Upper lobe of left lung (tissue), 6 donors: ENCODE measurements around the gene JARID2. TPM values are rescaled to one million over a fixed set of nuclear protein-coding genes. Genes with fewer than 3 reads are reported as not detected.
"Not testable (repeated sequence)": the region's sequence is repeated elsewhere in the genome, so short reads cannot be mapped to it uniquely, and the experiment has no call there.

Experiments used
- ATAC-seq, 2 donors: fragments of 200-7000 bp; cut with Tn5 transposase; one replicate each; pipeline ENCODE4 v1.9.1; 2022; ENCODE audit warnings: mild to moderate bottlenecking in 2 of 2, moderate library complexity in 2 of 2; ENCODE audit not compliant: low FRiP score in 2 of 2
- DNase-seq, 2 donors: peaks; one replicate each; pipeline ENCODE4 v3.0.0-alpha.2; 2019 to 2020
- H3K27ac ChIP-seq, 4 donors: fragments of 200-600 bp; sonication (generic); one replicate each; pipeline ENCODE4 v1.5.1; 2016 to 2019
- H3K27me3 ChIP-seq, 4 donors: fragments of 200-600 bp; sonication (generic); one replicate each; pipeline ENCODE4 v1.5.1; 2017 to 2019
- H3K36me3 ChIP-seq, 4 donors: fragments of 200-600 bp; sonication (generic); one replicate each; pipeline ENCODE4 v1.5.1; 2016 to 2019
- H3K4me1 ChIP-seq, 4 donors: fragments of 200-600 bp; sonication (generic); one replicate each; pipeline ENCODE4 v1.5.1; 2018 to 2019
- H3K4me3 ChIP-seq, 4 donors: fragments of 200-600 bp; sonication (generic); one replicate each; pipeline ENCODE4 v1.5.1; 2017 to 2019; ENCODE audit warnings: mild to moderate bottlenecking in 2 of 4, moderate library complexity in 1 of 4
- H3K9me3 ChIP-seq, 4 donors: fragments of 200-600 bp; sonication (generic); one replicate each; pipeline ENCODE4 v1.5.1; 2018 to 2019
- CTCF ChIP-seq, 6 experiments: fragments of 450-650 bp in 4 of 6; fragments of 200-600 bp in 2 of 6; sonication (generic) in 2 of 6; IDR thresholded peaks; one replicate each; pipeline ENCODE4 v1.5.1; 2016 to 2019; ENCODE audit warnings: antibody characterized with exemption in 6 of 6
- EP300 ChIP-seq, 4 donors: sonication (generic); formaldehyde crosslinking; IDR thresholded peaks; one replicate each; pipeline ENCODE4 v1.5.1; 2017; ENCODE audit warnings: antibody characterized with exemption in 4 of 4, control low read depth in 2 of 4
- POLR2A ChIP-seq, 4 donors: fragments of 450-650 bp; IDR thresholded peaks; one replicate each; pipeline ENCODE4 v1.5.1; 2016 to 2017; ENCODE audit warnings: antibody characterized with exemption in 4 of 4, mild to moderate bottlenecking in 2 of 4
- POLR2AphosphoS5 ChIP-seq, 2 donors: sonication (generic); formaldehyde crosslinking; IDR thresholded peaks; one replicate each; pipeline ENCODE4 v1.5.1; 2017; ENCODE audit warnings: antibody characterized with exemption in 2 of 2
- WGBS, 2 donors: methylation state at CpG; one replicate each; pipeline ENCODE4 v1.1.5; 2017 to 2018; 5-methylcytosine and 5-hydroxymethylcytosine counted together
- total RNA-seq, 6 donors: library from RNA; depleted of rRNA in 4 of 6; stranded (reverse); fragments of >200 nt in 4 of 6; gene quantifications; one replicate each; pipeline versions ENCODE4 v1.1.0 to v1.2.1, GENCODE V29; 2016 to 2021
- donor health status: DM: no; HTN: no; CAD: no; lungs with moderate emphysema.
- donor health status: DM: no; HTN: yes; CAD: no; lungs with severe emphysema.

The JARID2 gene
- total RNA-seq, 6 donors from 2014 or later = 9.6 to 37.7 (median 16.4) TPM

- no peak for ATAC-seq
- H3K4me3 ChIP-seq = no peak overlapping the region
- peaks cover 13 to 25% (median 17%) of the 10 kb centered on the region in 4 donors for H3K4me1 ChIP-seq
- no peak for TF ChIP-seq POLR2A (IDR thresholded peaks at IDR 0.05)
- TF ChIP-seq POLR2AphosphoS5 (IDR thresholded peaks at IDR 0.05) = no peak
- no peak for TF ChIP-seq EP300 (IDR thresholded peaks at IDR 0.05)
- 72 to 86% methylated on average over 2 to 4 of the region's 4 CpGs for WGBS, 2 donors
- no peaks in the 10 kb centered on the region for H3K27me3 ChIP-seq
- no peaks in the 10 kb centered on the region for H3K9me3 ChIP-seq
- peaks cover 0 to 11% (median 4%) of the 10 kb centered on the region in 4 donors for H3K36me3 ChIP-seq
- H3K27ac ChIP-seq = no peak overlapping the region
- no peak for DNase-seq
These were observed 290.5 kb downstream of the JARID2 start for GRCh38 chr6:15536198-15536955.

- no peak for DNase-seq
- H3K4me3 ChIP-seq = no peak overlapping the region
- 98% methylated on average over 5 of the region's 5 CpGs for WGBS, 2 donors
These were observed 292.2 kb downstream of the JARID2 start for GRCh38 chr6:15538106-15538505.

GRCh38 chr6:15538766-15539495 lies 293.1 kb downstream of the JARID2 start:
- whole genome bisulfite sequencing, 2 donors = 71 to 73% methylated on average over 9 of the region's 9 CpGs
- Histone ChIP-seq H3K4me3 (no peak overlapping the region), H3K36me3 (no peaks in the 10 kb centered on the region), H3K4me1 (peaks cover 13 to 25% (median 17%) of the 10 kb centered on the region in 4 donors), H3K27ac (peak overlapping the region in 3 of 4 donors; percentile 11 to 56 (median 23)), H3K27me3 (no peaks in the 10 kb centered on the region), H3K9me3 (peaks cover 0 to 6% (median 1%) of the 10 kb centered on the region in 4 donors)
- ATAC-seq = no peak
- no peak for TF ChIP-seq CTCF (IDR thresholded peaks at IDR 0.05)
- TF ChIP-seq POLR2A (IDR thresholded peaks at IDR 0.05) = no peak
- no peak for TF ChIP-seq EP300 (IDR thresholded peaks at IDR 0.05)
- no peak for TF ChIP-seq POLR2AphosphoS5 (IDR thresholded peaks at IDR 0.05)
- DNase-seq = no peak

More at GRCh38 chr6:15538106-15538505, 292.2 kb downstream of the JARID2 start:
- peaks cover 13 to 25% (median 17%) of the 10 kb centered on the region in 4 donors for H3K4me1 ChIP-seq
- H3K27me3 ChIP-seq = no peaks in the 10 kb centered on the region
- no peaks in the 10 kb centered on the region for H3K9me3 ChIP-seq
- no peaks in the 10 kb centered on the region for H3K36me3 ChIP-seq
- TF ChIP-seq CTCF (IDR thresholded peaks at IDR 0.05) (no peak), EP300 (IDR thresholded peaks at IDR 0.05) (no peak), POLR2A (IDR thresholded peaks at IDR 0.05) (no peak), POLR2AphosphoS5 (IDR thresholded peaks at IDR 0.05) (no peak)
- no peak overlapping the region for H3K27ac ChIP-seq
- ATAC-seq = no peak

GRCh38 chr6:15539722-15540270 lies 293.9 kb downstream of the JARID2 start:
- ATAC-seq (peak; percentile 41 to 88), DNase-seq (no peak)
- 56 to 68% methylated on average over 7 of the region's 7 CpGs for WGBS, 2 donors
- Histone ChIP-seq H3K36me3 (no peaks in the 10 kb centered on the region), H3K27ac (peak overlapping the region in 3 of 4 donors; percentile 11 to 56 (median 23)), H3K4me3 (no peak overlapping the region), H3K27me3 (no peaks in the 10 kb centered on the region), H3K4me1 (peaks cover 13 to 25% (median 17%) of the 10 kb centered on the region in 4 donors), H3K9me3 (peaks cover 0 to 8% (median 1%) of the 10 kb centered on the region in 4 donors)
- TF ChIP-seq POLR2A (IDR thresholded peaks at IDR 0.05) = no peak
- no peak for TF ChIP-seq CTCF (IDR thresholded peaks at IDR 0.05)
- TF ChIP-seq EP300 (IDR thresholded peaks at IDR 0.05) = peak in 1 of 4 donors; percentile 3

GRCh38 chr6:15543332-15543917 lies 297.6 kb downstream of the JARID2 start:
- not testable (repeated sequence) for H3K36me3 ChIP-seq, ATAC-seq

More at GRCh38 chr6:15543332-15543917, 297.6 kb downstream of the JARID2 start:
- peak overlapping the region in 3 of 4 donors; percentile 6 to 47 (median 36) for H3K27ac ChIP-seq
- WGBS, 2 donors = 89 to 94% methylated on average over 5 of the region's 5 CpGs
- peaks cover 10 to 24% (median 17%) of the 10 kb centered on the region in 4 donors for H3K4me1 ChIP-seq
- H3K4me3 ChIP-seq, H3K27me3 ChIP-seq, DNase-seq, H3K9me3 ChIP-seq: not testable (repeated sequence)
